A549 (cell line): Measurements from ENCODE around the gene AIF1L. TPM values are rescaled to one million over a fixed set of nuclear protein-coding genes. Genes with fewer than 3 reads are reported as not detected.
"Not testable (repeated sequence)": the region's sequence is repeated elsewhere in the genome, so short reads cannot be mapped to it uniquely, and the experiment has no call there.

Experiments used
- ATAC-seq, 2 experiments: fragments of 200-7000 bp in 1 of 2; fragments of >200 bp in 1 of 2; cut with Nextera tagmentation in 1 of 2; cut with Tn5 transposase in 1 of 2; 3 replicates each; pipeline versions ENCODE4 v1.8.0 to v1.9.1; 2018 to 2020; ENCODE audit warnings: mild to moderate bottlenecking in 1 of 2, moderate library complexity in 1 of 2
- CTCF ChIA-PET: fragments of 300-600 bp; sonication (Branson Sonifier 250); formaldehyde crosslinking; extraction: SDS; loops from one replicate; lab custom pipeline; 2021; ENCODE audit warnings: antibody characterized with exemption, inconsistent platforms; lab: Yijun Ruan, JAX
- POLR2A ChIA-PET: fragments of 350-600 bp; formaldehyde crosslinking; extraction: SDS; loops from one replicate; lab custom pipeline; 2021; ENCODE audit warnings: antibody characterized with exemption, inconsistent platforms; lab: Yijun Ruan, JAX
- DNase-seq, 2 experiments: peaks; one replicate each; pipeline versions ENCODE4 v3.0.0 to v3.0.0-alpha.2; 2011 to 2016; ENCODE audit warnings: low read depth in 1 of 2, low spot score in 1 of 2
- FAIRE-seq: peaks from 2 replicates; lab custom pipeline; 2011; peaks lifted over from hg19 to GRCh38; lab: Jason Lieb, UNC
- H3K27ac ChIP-seq, 2 experiments: fragments of >200 bp; sonication (Bioruptor Twin); formaldehyde crosslinking; 3 replicates each; pipeline ENCODE4 v1.5.1; 2016 to 2017
- H3K4me1 ChIP-seq: fragments of >200 bp; sonication (Bioruptor Twin); formaldehyde crosslinking; 3 replicates; pipeline ENCODE4 v1.6.1; 2016
- H3K4me2 ChIP-seq: fragments of >200 bp; sonication (Bioruptor Twin); formaldehyde crosslinking; 3 replicates; pipeline ENCODE4 v1.6.1; 2016
- H3K4me3 ChIP-seq: fragments of >200 bp; sonication (Bioruptor Twin); formaldehyde crosslinking; 3 replicates; pipeline ENCODE4 v1.5.1; 2016
- H3K9me3 ChIP-seq: fragments of >200 bp; sonication (Bioruptor Twin); formaldehyde crosslinking; 3 replicates; pipeline ENCODE4 v1.6.1; 2016
- CBX2 ChIP-seq: fragments of 200-600 bp; sonication (generic); IDR thresholded peaks from 2 replicates; pipeline ENCODE4 v1.6.1; 2016; ENCODE audit warnings: low read depth, mild to moderate bottlenecking, borderline replicate concordance
- CBX8 ChIP-seq: fragments of 200-600 bp; sonication (generic); IDR thresholded peaks from 2 replicates; pipeline ENCODE4 v1.6.1; 2016
- ESRRA ChIP-seq: fragments of 150-350 bp; IDR thresholded peaks from 2 replicates; pipeline ENCODE4 v1.6.1; 2014; ENCODE audit warnings: mild to moderate bottlenecking, low read length, borderline replicate concordance
- FOSB ChIP-seq: fragments of 250-450 bp; sonication (Bioruptor Pico); IDR thresholded peaks from 2 replicates; pipeline ENCODE4 v1.5.0; 2020; ENCODE audit warnings: mild to moderate bottlenecking, moderate library complexity
- FOXS1 ChIP-seq: fragments of 250-450 bp; sonication (Bioruptor Pico); IDR thresholded peaks from 2 replicates; pipeline ENCODE4 v1.5.0; 2020; ENCODE audit warnings: mild to moderate bottlenecking, moderate library complexity
- GATA3 ChIP-seq: IDR thresholded peaks from 2 replicates; pipeline ENCODE4 v1.6.1; 2012; ENCODE audit warnings: borderline replicate concordance
- HOXB5 ChIP-seq: fragments of 250-450 bp; sonication (Bioruptor Pico); IDR thresholded peaks from 2 replicates; pipeline ENCODE4 v1.5.0; 2020; ENCODE audit warnings: mild to moderate bottlenecking, moderate library complexity
- JUNB ChIP-seq: fragments of >200 bp; sonication (Bioruptor Twin); formaldehyde crosslinking; IDR thresholded peaks from 2 replicates; pipeline ENCODE4 v1.6.1; 2016
- KDM1A ChIP-seq: fragments of 200-600 bp; sonication (generic); IDR thresholded peaks from 2 replicates; pipeline ENCODE4 v1.6.1; 2016; ENCODE audit warnings: low read depth, mild to moderate bottlenecking
- KDM5A ChIP-seq: fragments of 200-600 bp; sonication (generic); IDR thresholded peaks from 2 replicates; pipeline ENCODE4 v1.6.1; 2016; ENCODE audit warnings: antibody characterized with exemption, mild to moderate bottlenecking
- MAFK ChIP-seq: fragments of 450-650 bp; IDR thresholded peaks from 2 replicates; pipeline ENCODE4 v1.6.1; 2014; ENCODE audit not compliant: partially characterized antibody
- NPAS2 ChIP-seq: fragments of 250-450 bp; sonication (Bioruptor Pico); IDR thresholded peaks from 2 replicates; pipeline ENCODE4 v1.8.0; 2022; ENCODE audit warnings: mild to moderate bottlenecking, moderate library complexity, borderline replicate concordance
- PHF8 ChIP-seq: fragments of 200-600 bp; sonication (generic); IDR thresholded peaks from 2 replicates; pipeline ENCODE4 v1.6.1; 2016; ENCODE audit warnings: low read depth, mild to moderate bottlenecking, antibody characterized with exemption, moderate library complexity, borderline replicate concordance
- POLR2A ChIP-seq: IDR thresholded peaks from 2 replicates; pipeline ENCODE4 v1.6.1; 2012; ENCODE audit warnings: mild to moderate bottlenecking, low read length
- RCOR1 ChIP-seq: fragments of 150-350 bp; IDR thresholded peaks from 2 replicates; pipeline ENCODE4 v1.6.1; 2014; ENCODE audit warnings: antibody characterized with exemption, low read length, low read depth
- RFX5 ChIP-seq: fragments of 450-650 bp; IDR thresholded peaks from 2 replicates; pipeline ENCODE4 v1.7.1; 2014; ENCODE audit warnings: antibody characterized with exemption, mild to moderate bottlenecking, moderate library complexity
- SMC3 ChIP-seq: fragments of >200 bp; sonication (Bioruptor Twin); formaldehyde crosslinking; IDR thresholded peaks from 3 replicates; pipeline ENCODE4 v1.6.1; 2018; ENCODE audit warnings: inconsistent platforms
- ZSCAN20 ChIP-seq: fragments of 250-450 bp; sonication (Bioruptor Pico); IDR thresholded peaks from 2 replicates; pipeline ENCODE4 v1.8.0; 2022; ENCODE audit warnings: mild to moderate bottlenecking, moderate library complexity
- WGBS: methylation state at CpG from one replicate; pipeline ENCODE4 v1.1.6; 2017; ENCODE audit errors: missing lambda C conversion rate; 5-methylcytosine and 5-hydroxymethylcytosine counted together
- polyA plus RNA-seq, 4 experiments: library from polyadenylated mRNA; depleted of rRNA in 3 of 4; stranded (reverse); fragments of >200 nt; fragmentation: RNase III in 1 of 4; extraction: RNeasy Plus Mini Kit Qiagen cat#74134 plus additional on column Dnase treatment in 1 of 4; gene quantifications; 2 replicates in 3 of 4; 3 replicates in 1 of 4; pipeline ENCODE4 v1.2.3, GENCODE V29; 2011 to 2017
- TF ChIP-seq, protein P1 (sequence below): fragments of 150-350 bp; IDR thresholded peaks from 2 replicates; pipeline ENCODE4 v1.6.1; 2014; ENCODE audit warnings: low read depth, mild to moderate bottlenecking, low read length
- TF ChIP-seq, protein P2 (sequence below): fragments of >200 bp; sonication (Bioruptor Twin); formaldehyde crosslinking; IDR thresholded peaks from 3 replicates; pipeline ENCODE4 v1.5.1; 2016
- TF ChIP-seq, protein P3 (sequence below): fragments of >200 bp; sonication (Bioruptor Twin); formaldehyde crosslinking; IDR thresholded peaks from 3 replicates; pipeline ENCODE4 v1.6.1; 2016

The AIF1L gene
- polyA plus RNA-seq, 2 of the 4 experiments (the other 2 are of a cell fraction): 1.6 to 2.8 TPM

DNA sequence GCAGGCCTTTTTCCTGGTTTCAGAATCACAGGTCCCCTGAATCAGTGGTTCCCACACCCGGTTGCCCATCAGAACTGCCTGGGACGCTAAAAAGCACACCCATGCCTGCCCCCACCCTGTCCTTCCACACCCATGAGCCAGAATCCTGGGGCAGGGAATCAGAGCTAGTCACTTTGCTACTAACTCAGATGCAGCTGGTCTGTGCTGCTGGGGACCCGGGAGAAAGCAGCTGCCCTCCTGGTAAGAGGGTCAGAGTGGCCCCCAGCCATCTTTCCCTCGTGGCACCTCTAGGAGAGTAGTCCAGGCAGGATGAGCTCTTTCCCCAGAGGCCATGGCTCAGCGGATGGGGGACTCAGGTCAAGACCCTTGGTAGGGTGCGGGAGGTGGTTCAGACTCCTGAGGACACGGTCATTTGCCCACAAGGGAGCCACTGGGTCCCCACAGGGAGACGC, 17.8 kb downstream of the AIF1L start (continued):
- TF ChIP-seq RCOR1: no peak
- TF ChIP-seq, protein P1, sequence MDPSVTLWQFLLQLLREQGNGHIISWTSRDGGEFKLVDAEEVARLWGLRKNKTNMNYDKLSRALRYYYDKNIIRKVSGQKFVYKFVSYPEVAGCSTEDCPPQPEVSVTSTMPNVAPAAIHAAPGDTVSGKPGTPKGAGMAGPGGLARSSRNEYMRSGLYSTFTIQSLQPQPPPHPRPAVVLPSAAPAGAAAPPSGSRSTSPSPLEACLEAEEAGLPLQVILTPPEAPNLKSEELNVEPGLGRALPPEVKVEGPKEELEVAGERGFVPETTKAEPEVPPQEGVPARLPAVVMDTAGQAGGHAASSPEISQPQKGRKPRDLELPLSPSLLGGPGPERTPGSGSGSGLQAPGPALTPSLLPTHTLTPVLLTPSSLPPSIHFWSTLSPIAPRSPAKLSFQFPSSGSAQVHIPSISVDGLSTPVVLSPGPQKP: no peak
- no peak for TF ChIP-seq GATA3

DNA sequence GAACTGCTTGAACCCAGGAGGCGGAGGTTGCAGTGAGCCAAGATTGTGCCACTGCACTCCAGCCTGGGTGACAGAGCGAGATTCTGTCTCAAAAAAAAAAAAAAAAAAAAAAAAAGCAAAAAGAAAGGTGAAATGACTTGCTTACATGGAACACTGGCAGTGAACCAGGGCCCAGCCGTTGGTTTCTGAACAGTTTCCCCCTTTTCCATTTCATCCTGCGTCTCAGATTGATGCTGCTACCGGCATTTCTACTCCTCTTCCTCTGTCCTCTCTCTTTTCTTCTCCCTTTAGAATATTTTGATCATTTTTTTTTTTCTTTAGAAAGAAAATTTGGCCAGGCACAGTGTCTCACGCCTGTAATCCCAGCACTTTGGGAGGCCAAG, 19.0 kb downstream of the AIF1L start:
- FAIRE-seq, DNase-seq, H3K4me3 ChIP-seq, H3K4me1 ChIP-seq, ATAC-seq, H3K27ac ChIP-seq, H3K4me2 ChIP-seq, POLR2A ChIA-PET, H3K9me3 ChIP-seq: not testable (repeated sequence)
- CTCF ChIA-PET: interaction anchor here (0.6 to 1.1 kb wide), 2 partner anchors 21 to 344 kb away, joined by 3 read pairs; no protein-coding TSS in a partner anchor
- 84% methylated on average over 6 of the region's 6 CpGs for WGBS

DNA sequence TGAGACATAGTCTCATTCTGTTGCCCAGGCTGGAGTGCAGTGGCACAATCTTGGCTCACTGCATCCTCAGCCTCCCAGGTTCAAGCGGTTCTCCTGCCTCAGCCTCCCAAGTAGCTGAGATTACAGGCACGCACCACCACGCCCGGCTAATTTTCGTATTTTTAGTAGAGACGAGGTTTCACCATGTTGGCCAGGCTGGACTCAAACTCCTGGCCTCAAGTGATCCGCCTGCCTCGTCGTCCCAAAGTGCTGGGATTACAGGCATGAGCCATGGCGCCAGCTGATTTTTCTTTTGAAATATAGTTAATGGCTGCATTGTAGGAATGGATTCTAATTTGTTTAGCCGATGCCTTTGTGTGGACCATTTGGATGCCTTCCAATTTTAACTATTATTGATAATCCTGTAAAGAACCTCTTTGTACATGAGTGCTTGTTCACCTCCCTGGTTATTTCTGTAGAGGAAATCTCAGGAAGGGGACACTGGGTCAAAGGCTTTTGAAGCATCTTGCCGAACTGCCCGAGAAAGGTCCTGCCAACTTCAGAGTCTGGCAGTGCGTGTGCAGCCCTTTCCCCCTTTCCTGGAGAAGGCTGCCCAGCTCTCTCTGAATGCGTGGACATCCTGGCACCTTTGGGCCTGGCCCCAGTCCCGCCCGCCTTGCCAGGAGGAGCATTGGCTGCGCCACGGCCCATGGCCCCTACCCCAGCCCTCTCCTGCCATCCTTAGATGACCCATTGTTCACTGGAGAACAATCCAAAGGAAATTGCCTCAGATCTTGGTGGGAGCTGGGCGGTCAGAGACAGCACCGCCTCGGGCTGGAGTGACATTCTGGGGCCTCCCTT, 20.2 kb downstream of the AIF1L start:
- ChIA-PET CTCF (interaction anchor here (0.8 to 1.1 kb wide), 2 partner anchors 18 to 23 kb away, joined by 3 to 4 read pairs; no protein-coding TSS in a partner anchor), POLR2A (no interaction called here)
- Histone ChIP-seq H3K4me1 (0 out of 3 replicates have a peak, but pooled peaks cover 6% of the 10 kb centered on the region), H3K27ac (no peak overlapping the region), H3K4me3 (no peak overlapping the region), H3K9me3 (no peaks in the 10 kb centered on the region), H3K4me2 (no peak overlapping the region)
- 84% methylated on average over 22 of the region's 22 CpGs for WGBS
- FAIRE-seq (no peak), ATAC-seq (no peak), DNase-seq (no peak)
- TF ChIP-seq, protein P2, sequence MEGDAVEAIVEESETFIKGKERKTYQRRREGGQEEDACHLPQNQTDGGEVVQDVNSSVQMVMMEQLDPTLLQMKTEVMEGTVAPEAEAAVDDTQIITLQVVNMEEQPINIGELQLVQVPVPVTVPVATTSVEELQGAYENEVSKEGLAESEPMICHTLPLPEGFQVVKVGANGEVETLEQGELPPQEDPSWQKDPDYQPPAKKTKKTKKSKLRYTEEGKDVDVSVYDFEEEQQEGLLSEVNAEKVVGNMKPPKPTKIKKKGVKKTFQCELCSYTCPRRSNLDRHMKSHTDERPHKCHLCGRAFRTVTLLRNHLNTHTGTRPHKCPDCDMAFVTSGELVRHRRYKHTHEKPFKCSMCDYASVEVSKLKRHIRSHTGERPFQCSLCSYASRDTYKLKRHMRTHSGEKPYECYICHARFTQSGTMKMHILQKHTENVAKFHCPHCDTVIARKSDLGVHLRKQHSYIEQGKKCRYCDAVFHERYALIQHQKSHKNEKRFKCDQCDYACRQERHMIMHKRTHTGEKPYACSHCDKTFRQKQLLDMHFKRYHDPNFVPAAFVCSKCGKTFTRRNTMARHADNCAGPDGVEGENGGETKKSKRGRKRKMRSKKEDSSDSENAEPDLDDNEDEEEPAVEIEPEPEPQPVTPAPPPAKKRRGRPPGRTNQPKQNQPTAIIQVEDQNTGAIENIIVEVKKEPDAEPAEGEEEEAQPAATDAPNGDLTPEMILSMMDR: no peak
- TF ChIP-seq HOXB5 (CRISPR knock-in tag) (no peak), GATA3 (no peak), KDM5A (no peak), PHF8 (no peak), ESRRA (no peak), CBX2 (no peak), RFX5 (no peak), JUNB (no peak), CBX8 (no peak), POLR2A (no peak), FOXS1 (CRISPR knock-in tag) (no peak), ZSCAN20 (no peak), FOSB (CRISPR knock-in tag) (no peak), KDM1A (no peak), SMC3 (no peak), NPAS2 (CRISPR knock-in tag) (no peak), MAFK (no peak)
- TF ChIP-seq, protein P3, sequence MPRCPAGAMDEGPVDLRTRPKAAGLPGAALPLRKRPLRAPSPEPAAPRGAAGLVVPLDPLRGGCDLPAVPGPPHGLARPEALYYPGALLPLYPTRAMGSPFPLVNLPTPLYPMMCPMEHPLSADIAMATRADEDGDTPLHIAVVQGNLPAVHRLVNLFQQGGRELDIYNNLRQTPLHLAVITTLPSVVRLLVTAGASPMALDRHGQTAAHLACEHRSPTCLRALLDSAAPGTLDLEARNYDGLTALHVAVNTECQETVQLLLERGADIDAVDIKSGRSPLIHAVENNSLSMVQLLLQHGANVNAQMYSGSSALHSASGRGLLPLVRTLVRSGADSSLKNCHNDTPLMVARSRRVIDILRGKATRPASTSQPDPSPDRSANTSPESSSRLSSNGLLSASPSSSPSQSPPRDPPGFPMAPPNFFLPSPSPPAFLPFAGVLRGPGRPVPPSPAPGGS: no peak
- TF ChIP-seq, protein P1: no peak
